Cardiac fibroblast (primary cell): ENCODE measurements around the gene KISS1R.

Experiments
- DNase-seq, 2 donors: peaks; one replicate each; pipeline versions ENCODE4 v3.0.0 to v3.0.0-alpha.2; 2010; ENCODE audit warnings: low read depth in 2 of 2
- H3K4me3 ChIP-seq, 2 donors: replicated peaks in 1 of 2; 1 replicate in 1 of 2; 2 replicates in 1 of 2; pipeline ENCODE4 v1.5.1; 2011; ENCODE audit warnings: low read depth in 2 of 2, low read length in 2 of 2, mild to moderate bottlenecking in 2 of 2, moderate library complexity in 1 of 2
- TF ChIP-seq, protein P1 (sequence below): IDR thresholded peaks from one replicate; pipeline ENCODE4 v1.5.1; 2011; ENCODE audit warnings: low read depth, mild to moderate bottlenecking, low read length, inconsistent platforms

Gene KISS1R

DNA sequence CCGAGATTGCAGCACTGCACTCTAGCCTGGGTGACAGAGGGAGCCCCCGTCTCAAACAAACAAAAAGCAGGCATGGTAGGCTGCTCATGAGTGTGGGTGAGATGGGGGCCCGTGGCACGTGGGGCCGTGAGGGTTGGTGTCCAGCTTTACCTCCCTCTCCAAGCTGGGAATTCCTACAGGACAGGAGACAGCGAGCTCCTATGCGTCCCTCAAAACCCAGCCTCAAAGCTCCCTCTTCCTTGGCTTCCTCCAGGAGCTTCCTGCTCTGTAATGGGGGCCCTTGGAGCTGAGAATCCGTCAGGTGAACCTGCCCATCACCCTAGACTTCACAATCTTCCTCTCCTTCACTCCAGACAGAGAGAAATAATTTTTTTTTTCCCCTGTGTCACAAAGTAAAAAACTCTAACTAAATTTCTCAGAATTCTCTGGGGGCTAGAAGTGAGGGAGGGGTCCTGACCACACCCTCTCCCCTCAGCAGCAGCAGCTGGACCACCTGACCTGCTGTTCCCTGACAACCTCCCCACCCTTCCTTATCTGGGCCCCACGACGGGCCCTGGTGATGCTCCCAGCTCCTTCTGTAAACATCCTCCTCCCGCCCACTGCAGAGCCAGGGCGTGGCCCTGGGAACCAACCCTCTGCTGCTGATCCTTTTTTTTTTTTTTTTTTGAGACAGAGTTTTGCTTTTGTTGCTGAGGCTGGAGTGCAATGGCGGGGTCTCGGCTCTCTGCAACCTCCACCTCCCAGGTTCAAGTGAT is 44.9 kb downstream of the KISS1R start:
- no peak overlapping the region for H3K4me3 ChIP-seq
- peak in 1 of 2 donors; percentile 25 for DNase-seq
- TF ChIP-seq, protein P1, sequence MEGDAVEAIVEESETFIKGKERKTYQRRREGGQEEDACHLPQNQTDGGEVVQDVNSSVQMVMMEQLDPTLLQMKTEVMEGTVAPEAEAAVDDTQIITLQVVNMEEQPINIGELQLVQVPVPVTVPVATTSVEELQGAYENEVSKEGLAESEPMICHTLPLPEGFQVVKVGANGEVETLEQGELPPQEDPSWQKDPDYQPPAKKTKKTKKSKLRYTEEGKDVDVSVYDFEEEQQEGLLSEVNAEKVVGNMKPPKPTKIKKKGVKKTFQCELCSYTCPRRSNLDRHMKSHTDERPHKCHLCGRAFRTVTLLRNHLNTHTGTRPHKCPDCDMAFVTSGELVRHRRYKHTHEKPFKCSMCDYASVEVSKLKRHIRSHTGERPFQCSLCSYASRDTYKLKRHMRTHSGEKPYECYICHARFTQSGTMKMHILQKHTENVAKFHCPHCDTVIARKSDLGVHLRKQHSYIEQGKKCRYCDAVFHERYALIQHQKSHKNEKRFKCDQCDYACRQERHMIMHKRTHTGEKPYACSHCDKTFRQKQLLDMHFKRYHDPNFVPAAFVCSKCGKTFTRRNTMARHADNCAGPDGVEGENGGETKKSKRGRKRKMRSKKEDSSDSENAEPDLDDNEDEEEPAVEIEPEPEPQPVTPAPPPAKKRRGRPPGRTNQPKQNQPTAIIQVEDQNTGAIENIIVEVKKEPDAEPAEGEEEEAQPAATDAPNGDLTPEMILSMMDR, result no peak

DNA sequence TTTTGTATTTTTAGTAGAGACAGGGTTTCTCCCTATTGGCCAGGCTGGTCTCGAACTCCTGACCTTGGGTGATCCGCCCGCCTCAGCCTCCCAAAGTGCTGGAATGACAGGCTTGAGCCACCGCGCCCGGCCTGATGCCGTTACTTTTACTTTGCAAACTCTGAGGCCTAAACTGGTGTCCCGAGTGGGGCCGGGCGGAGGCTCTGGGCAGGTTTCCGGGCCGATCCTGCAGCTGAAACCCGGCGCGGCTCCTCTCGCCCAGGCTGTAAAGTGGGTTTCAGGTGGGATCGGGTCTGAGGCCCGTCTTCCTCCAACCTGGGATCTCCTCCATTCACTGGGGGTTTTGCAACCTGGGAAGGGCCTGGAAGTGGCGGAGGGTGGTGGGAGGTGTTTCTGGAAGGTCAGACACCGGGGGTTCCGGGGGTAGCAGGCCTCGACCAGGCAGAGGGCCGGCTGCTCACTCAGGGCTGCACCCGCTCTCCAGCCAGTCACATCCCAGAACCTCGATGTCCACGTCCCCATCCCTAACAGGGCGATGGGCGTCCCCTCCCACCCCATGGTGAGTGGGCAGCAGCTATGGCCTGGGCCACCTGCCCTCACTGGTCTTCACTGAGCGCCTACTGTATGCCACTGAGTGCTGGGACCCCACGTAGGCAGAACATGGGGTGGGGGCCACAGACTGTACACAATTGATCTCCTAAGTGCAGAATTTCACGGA is 45.7 kb downstream of the KISS1R start:
- DNase-seq, result no peak
- TF ChIP-seq, protein P1, result no peak
- no peak overlapping the region for H3K4me3 ChIP-seq

DNA sequence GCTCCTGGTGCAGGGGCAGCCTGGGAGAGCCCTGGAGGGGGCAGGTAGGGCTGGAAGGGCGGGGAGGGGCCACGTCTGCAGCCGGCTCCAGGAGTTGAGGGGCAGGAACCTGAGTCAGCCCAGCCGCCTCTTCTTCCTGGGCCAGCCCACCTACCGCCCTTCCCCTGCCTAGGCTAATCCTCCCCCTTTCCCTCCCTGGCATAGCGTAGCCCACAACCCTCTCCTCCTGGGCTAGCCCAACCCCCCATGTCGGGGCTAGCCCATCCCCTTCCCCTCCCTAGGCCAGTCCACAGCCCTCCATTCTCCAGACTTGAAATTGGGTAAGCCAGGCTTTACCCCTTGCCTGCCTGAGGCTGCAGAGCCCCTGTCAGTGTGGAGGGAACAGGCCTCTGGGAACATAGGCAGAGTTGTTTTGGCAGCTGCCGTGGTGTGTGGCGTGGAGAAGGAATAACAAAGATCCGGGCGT is 46.4 kb downstream of the KISS1R start:
- no peak for DNase-seq
- TF ChIP-seq, protein P1, result no peak
- no peak overlapping the region for H3K4me3 ChIP-seq

DNA sequence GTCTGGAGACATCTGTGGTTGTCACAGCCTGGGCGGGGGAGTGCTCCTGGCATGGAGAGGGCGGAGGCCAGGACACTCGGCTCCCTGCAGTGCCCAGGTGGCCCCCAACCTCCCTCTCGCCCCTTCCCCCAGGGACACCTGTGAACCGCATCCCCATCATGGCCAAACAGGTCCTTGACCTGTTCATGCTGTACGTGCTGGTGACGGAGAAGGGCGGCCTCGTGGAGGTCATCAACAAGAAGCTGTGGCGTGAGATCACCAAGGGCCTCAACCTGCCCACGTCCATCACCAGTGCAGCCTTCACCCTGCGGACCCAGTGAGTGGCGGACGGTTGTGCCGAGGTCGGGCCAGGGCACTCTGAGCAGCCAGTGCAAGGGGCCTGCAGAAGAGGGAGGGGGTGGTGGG is 47.0 kb downstream of the KISS1R start:
- DNase-seq, result no peak
- TF ChIP-seq, protein P1, result no peak
- no peak overlapping the region for H3K4me3 ChIP-seq

DNA sequence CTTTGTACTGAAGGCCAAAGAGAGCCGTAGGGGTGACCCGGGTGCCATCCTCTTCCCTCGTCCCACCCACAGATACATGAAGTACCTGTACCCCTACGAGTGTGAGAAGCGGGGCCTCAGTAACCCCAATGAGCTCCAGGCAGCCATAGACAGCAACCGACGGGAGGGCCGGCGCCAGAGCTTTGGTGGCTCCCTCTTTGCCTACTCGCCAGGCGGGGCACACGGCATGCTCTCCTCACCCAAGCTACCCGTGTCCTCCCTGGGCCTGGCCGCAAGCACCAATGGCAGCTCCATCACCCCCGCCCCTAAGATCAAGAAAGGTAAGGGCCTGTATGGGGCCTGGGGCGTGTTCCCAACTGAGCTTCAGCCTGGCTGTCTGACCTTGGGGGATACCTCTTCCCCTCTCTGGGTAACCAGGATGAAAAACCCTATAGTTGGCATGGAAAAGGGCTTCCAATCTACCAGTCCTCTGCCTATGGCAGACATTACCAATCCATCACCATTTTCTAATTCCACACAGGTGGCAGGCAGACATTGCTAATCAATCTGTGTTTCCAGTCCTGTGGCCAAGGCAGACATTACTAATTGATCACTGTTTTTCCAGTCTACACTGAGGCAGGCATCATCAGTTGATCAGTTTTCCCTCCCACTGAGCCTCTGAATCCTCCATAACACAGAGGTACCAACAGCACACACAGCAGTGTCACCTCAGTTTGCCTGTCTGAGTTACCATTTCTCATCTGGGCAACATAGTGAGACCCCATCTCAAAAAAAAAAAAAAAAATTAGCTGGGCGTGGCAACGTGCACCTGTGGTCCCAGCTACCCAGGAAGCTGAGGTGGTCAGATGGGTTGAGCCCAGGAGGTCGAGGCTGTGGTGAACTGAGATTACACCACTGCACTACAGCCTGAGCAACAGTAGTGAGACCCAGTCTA is 47.9 kb downstream of the KISS1R start:
- TF ChIP-seq, protein P1, result no peak
- H3K4me3 ChIP-seq, result no peak overlapping the region
- peak in 1 of 2 donors; percentile 44 for DNase-seq

DNA sequence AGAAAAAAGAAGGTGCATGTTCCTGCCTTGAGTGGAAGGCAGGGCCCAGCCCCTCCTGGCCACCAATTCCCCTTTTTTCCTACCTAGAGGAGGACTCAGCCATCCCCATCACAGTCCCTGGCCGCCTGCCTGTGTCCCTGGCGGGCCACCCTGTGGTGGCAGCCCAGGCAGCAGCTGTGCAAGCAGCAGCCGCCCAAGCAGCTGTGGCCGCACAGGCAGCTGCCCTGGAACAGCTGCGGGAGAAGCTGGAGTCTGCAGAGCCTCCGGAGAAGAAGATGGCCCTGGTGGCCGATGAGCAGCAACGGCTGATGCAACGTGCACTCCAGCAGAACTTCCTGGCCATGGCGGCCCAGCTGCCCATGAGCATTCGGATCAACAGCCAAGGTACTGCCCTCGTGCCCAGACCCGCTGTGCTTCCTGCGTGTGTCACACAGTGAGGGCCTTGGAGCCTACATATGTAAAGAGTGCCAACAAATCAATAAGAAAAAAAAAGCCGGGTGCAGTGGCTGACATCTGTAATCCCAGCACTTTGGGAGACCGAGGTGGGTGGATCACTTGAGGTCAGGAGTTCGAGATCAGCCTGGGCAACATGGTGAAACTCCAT is 49.5 kb downstream of the KISS1R start:
- no peak overlapping the region for H3K4me3 ChIP-seq
- DNase-seq, result no peak
- TF ChIP-seq, protein P1, result no peak
